ENCODE results near the gene NLRC5. TPM values are rescaled to one million over a fixed set of nuclear protein-coding genes. Genes with fewer than 3 reads are reported as not detected.

The NLRC5 gene
- total and polyA plus RNA-seq, 9 of the 15 experiments (the other 6 are each of a cell fraction or from before 2014, with no cell fraction given): 0.59 to 0.71 TPM; not detected in 7

GRCh38 chr16:57072616-57073275 lies 83.4 kb downstream of the NLRC5 start:
- Histone ChIP-seq H2AFZ (ENCODE audit: low read depth, low read length) (no peak overlapping the region), H3K79me2 (ENCODE audit: control insufficient read depth, insufficient read depth, low read length) (no peaks in the 10 kb centered on the region), H3K4me1 (replicated peaks in 1 of 2; ENCODE audit: control insufficient read depth in 2 of 2, insufficient read depth in 2 of 2, low read length in 2 of 2) (peaks cover 0 to 8% of the 10 kb centered on the region in 2 experiments; a peak in 2 of 5 replicates), H3K9me1 (ENCODE audit: control insufficient read depth, insufficient read depth, low read length) (peaks cover 6% of the 10 kb centered on the region), H3K4me3 (no peak overlapping the region), H3K36me3 (ENCODE audit: control insufficient read depth, insufficient read depth, low read length) (no peaks in the 10 kb centered on the region), H3K27me3 (ENCODE audit: control insufficient read depth in 2 of 2, insufficient read depth in 2 of 2, low read length in 2 of 2) (peaks cover 0 to 12% of the 10 kb centered on the region in 2 experiments; a peak in 3 of 5 replicates), H3K9me3 (replicated peaks; ENCODE audit: control insufficient read depth, insufficient read depth, low read depth, low read length) (no peaks in the 10 kb centered on the region), H4K20me1 (replicated peaks; ENCODE audit: control insufficient read depth, insufficient read depth, low read length) (no peaks in the 10 kb centered on the region), H3K9ac (ENCODE audit: insufficient read depth in 1 of 2, low read depth in 2 of 2, low read length in 2 of 2) (no peak overlapping the region), H3K27ac (ENCODE audit: extremely low read depth, low read depth, low read length) (no peak overlapping the region), H3K4me2 (ENCODE audit: insufficient read depth, low read length) (no peak overlapping the region)
- TF ChIP-seq XRCC5 (IDR thresholded peaks at IDR 0.05; ENCODE audit: low read depth, low read length): no peak
- TF ChIP-seq SMARCE1 (IDR thresholded peaks at IDR 0.05): no peak
- TF ChIP-seq ZNF785 (CRISPR knock-in tag; IDR thresholded peaks at IDR 0.05): no peak
- intact Hi-C loops (cut with micrococcal nuclease) (no loop called here), in situ Hi-C loops (cut with MboI) (no loop called here)
- ATAC-seq (no peak), DNase-seq (ENCODE audit: extremely low read depth in 1 of 4, low spot score in 3 of 4) (no peak), FAIRE-seq (no peak)
- WGBS (ENCODE audit: insufficient coverage, low coverage, missing lambda C conversion rate): 8% methylated on average over 8 of the region's 8 CpGs
- BruUV-seq (replicated peaks): no TSS peak
- CTCF ChIA-PET (ENCODE audit: low intra/inter-chr PET ratio): no interaction called here
- POLR2A ChIA-PET: interaction anchor here (0.9 kb wide), 1 partner anchor 75 kb away, joined by 4 read pairs; no protein-coding TSS in a partner anchor

GRCh38 chr16:57077714-57078113 lies 88.4 kb downstream of the NLRC5 start:
- Histone ChIP-seq H3K27ac (ENCODE audit: extremely low read depth, low read depth, low read length) (no peak overlapping the region), H2AFZ (ENCODE audit: low read depth, low read length) (no peak overlapping the region), H3K27me3 (ENCODE audit: control insufficient read depth in 2 of 2, insufficient read depth in 2 of 2, low read length in 2 of 2) (peaks cover 7 to 43% of the 10 kb centered on the region in 2 experiments; a peak in 4 of 5 replicates), H3K9me3 (replicated peaks; ENCODE audit: control insufficient read depth, insufficient read depth, low read depth, low read length) (no peaks in the 10 kb centered on the region), H3K4me2 (ENCODE audit: insufficient read depth, low read length) (no peak overlapping the region), H3K79me2 (ENCODE audit: control insufficient read depth, insufficient read depth, low read length) (no peaks in the 10 kb centered on the region), H4K20me1 (replicated peaks; ENCODE audit: control insufficient read depth, insufficient read depth, low read length) (no peaks in the 10 kb centered on the region), H3K9ac (ENCODE audit: insufficient read depth in 1 of 2, low read depth in 2 of 2, low read length in 2 of 2) (no peak overlapping the region), H3K36me3 (ENCODE audit: control insufficient read depth, insufficient read depth, low read length) (no peaks in the 10 kb centered on the region), H3K9me1 (ENCODE audit: control insufficient read depth, insufficient read depth, low read length) (no peaks in the 10 kb centered on the region), H3K4me3 (no peak overlapping the region), H3K4me1 (replicated peaks in 1 of 2; ENCODE audit: control insufficient read depth in 2 of 2, insufficient read depth in 2 of 2, low read length in 2 of 2) (no peaks in the 10 kb centered on the region)
- no peak for FAIRE-seq
- no TSS peak for BruUV-seq (replicated peaks)
- in situ Hi-C loops (cut with MboI) (no loop called here), intact Hi-C loops (cut with micrococcal nuclease) (no loop called here)
- TF ChIP-seq KDM5B (IDR thresholded peaks at IDR 0.05; ENCODE audit: insufficient replicate concordance, low read depth, low read length): no peak
- no peak for TF ChIP-seq ZNF408 (CRISPR knock-in tag; IDR thresholded peaks at IDR 0.05; ENCODE audit: low read depth)
- TF ChIP-seq SMAD3 (CRISPR knock-in tag; conservative IDR thresholded peaks at IDR 0.05): no peak
- no peak for TF ChIP-seq RNF2 (IDR thresholded peaks at IDR 0.05)
- no peak for TF ChIP-seq ZNF384 (IDR thresholded peaks at IDR 0.05; ENCODE audit: low read depth, low read length)
- no peak for TF ChIP-seq JUN (IDR thresholded peaks at IDR 0.05; ENCODE audit: borderline replicate concordance, low read depth, low read length)
- no peak for TF ChIP-seq JUN (CRISPR knock-in tag; IDR thresholded peaks at IDR 0.05; ENCODE audit: borderline replicate concordance)
- TF ChIP-seq GABPA (tag; conservative IDR thresholded peaks at IDR 0.05; ENCODE audit: low read depth): no peak
- no peak for TF ChIP-seq HNRNPH1 (optimal IDR thresholded peaks at IDR 0.05; ENCODE audit: low read depth, low read length)
- no peak for TF ChIP-seq BCOR (IDR thresholded peaks at IDR 0.05)
- TF ChIP-seq E4F1 (CRISPR knock-in tag; IDR thresholded peaks at IDR 0.05; ENCODE audit: borderline replicate concordance): no peak
- no peak for TF ChIP-seq DNMT1 (IDR thresholded peaks at IDR 0.05)
- POLR2A ChIA-PET: interaction anchor here (0.8 kb wide), 1 partner anchor 12 kb away, joined by 3 read pairs; no protein-coding TSS in a partner anchor
- no peak for DNase-seq (ENCODE audit: extremely low read depth in 1 of 4, low spot score in 3 of 4)
- 3% methylated on average over 4 of the region's 7 CpGs for WGBS (ENCODE audit: insufficient coverage, low coverage, missing lambda C conversion rate)
- ATAC-seq: no peak
- CTCF ChIA-PET (ENCODE audit: low intra/inter-chr PET ratio): no interaction called here
